Measurements from ENCODE around the gene ESRRA. TPM values are rescaled to one million over a fixed set of nuclear protein-coding genes. Genes with fewer than 3 reads are reported as not detected.

Gene ESRRA
- total and polyA plus RNA-seq, 8 donors: 45.5 to 685 (median 87.0) TPM

GRCh38 chr11:64353715-64354506 is 48.6 kb downstream of the ESRRA start:
- peak in 1 of 2 donors; percentile 13 for DNase-seq
- no peak overlapping the region for H3K4me3 ChIP-seq
- no peaks in the 10 kb centered on the region for H3K27me3 ChIP-seq
- H3K36me3 ChIP-seq: peaks cover 0 to 10% (median 0%) of the 10 kb centered on the region in 4 donors
- TF ChIP-seq CTCF (IDR thresholded peaks at IDR 0.05): no peak
- no peak for TF ChIP-seq POLR2A (IDR thresholded peaks at IDR 0.05)
- TF ChIP-seq EP300 (IDR thresholded peaks at IDR 0.05): no peak
- TF ChIP-seq POLR2AphosphoS5 (IDR thresholded peaks at IDR 0.05): no peak
- no peak overlapping the region for H3K27ac ChIP-seq
- intact Hi-C loops (cut with DNase I; ENCODE audit: low total_unique reads): no loop called here
- peaks cover 23 to 47% (median 35%) of the 10 kb centered on the region in 4 donors for H3K4me1 ChIP-seq
- WGBS, 5 donors: 82 to 88% (median 86%) methylated on average over 12 to 20 of the region's 20 CpGs
- H3K9me3 ChIP-seq: no peaks in the 10 kb centered on the region

- WGBS, 5 donors: 9 to 24% (median 15%) methylated on average over 17 to 23 of the region's 23 CpGs
- peak in 2 of 3 donors; percentile 41 to 83 for TF ChIP-seq POLR2AphosphoS5 (IDR thresholded peaks at IDR 0.05)
- TF ChIP-seq CTCF (IDR thresholded peaks at IDR 0.05): peak in 5 of 7 experiments; percentile 60 to 92 (median 72)
- no peak for TF ChIP-seq EP300 (IDR thresholded peaks at IDR 0.05)
- H3K4me3 ChIP-seq: peak overlapping the region; percentile 22 to 36 (median 31)
Observed at GRCh38 chr11:64355078-64355940, 50.0 kb downstream of the ESRRA start.

GRCh38 chr11:64356498-64357411 is 51.4 kb downstream of the ESRRA start:
- Histone ChIP-seq H3K27ac (peak overlapping the region; percentile 44 to 94 (median 91)), H3K9me3 (no peaks in the 10 kb centered on the region), H3K4me3 (no peak overlapping the region), H3K4me1 (peaks cover 40 to 70% (median 51%) of the 10 kb centered on the region in 4 donors), H3K36me3 (peaks cover 13 to 20% (median 14%) of the 10 kb centered on the region in 4 donors), H3K27me3 (no peaks in the 10 kb centered on the region)
- TF ChIP-seq POLR2AphosphoS5 (IDR thresholded peaks at IDR 0.05) (no peak), POLR2A (IDR thresholded peaks at IDR 0.05) (no peak), EP300 (IDR thresholded peaks at IDR 0.05) (no peak), CTCF (IDR thresholded peaks at IDR 0.05) (no peak)
- intact Hi-C loops (cut with DNase I; ENCODE audit: low total_unique reads): no loop called here
- WGBS, 5 donors: 75 to 88% (median 84%) methylated on average over 18 to 25 of the region's 25 CpGs
- DNase-seq: peak; percentile 57 to 74

More at GRCh38 chr11:64355078-64355940, 50.0 kb downstream of the ESRRA start:
- Histone ChIP-seq H3K9me3 (no peaks in the 10 kb centered on the region), H3K27ac (peak overlapping the region; percentile 55 to 86 (median 68)), H3K27me3 (no peaks in the 10 kb centered on the region), H3K4me1 (peaks cover 33 to 58% (median 47%) of the 10 kb centered on the region in 4 donors), H3K36me3 (peaks cover 0 to 5% (median under 1%) of the 10 kb centered on the region in 4 donors)
- peak; percentile 85 to 93 for DNase-seq
- intact Hi-C loops (cut with DNase I; ENCODE audit: low total_unique reads): no loop called here

All from stomach (tissue), 9 donors.